ENCODE data around the gene RPIA. TPM values are rescaled to one million over a fixed set of nuclear protein-coding genes. Genes with fewer than 3 reads are reported as not detected.

The RPIA gene
- total RNA-seq, 2 experiments from 2014 or later, result 34.3 to 41.6 TPM

DNA sequence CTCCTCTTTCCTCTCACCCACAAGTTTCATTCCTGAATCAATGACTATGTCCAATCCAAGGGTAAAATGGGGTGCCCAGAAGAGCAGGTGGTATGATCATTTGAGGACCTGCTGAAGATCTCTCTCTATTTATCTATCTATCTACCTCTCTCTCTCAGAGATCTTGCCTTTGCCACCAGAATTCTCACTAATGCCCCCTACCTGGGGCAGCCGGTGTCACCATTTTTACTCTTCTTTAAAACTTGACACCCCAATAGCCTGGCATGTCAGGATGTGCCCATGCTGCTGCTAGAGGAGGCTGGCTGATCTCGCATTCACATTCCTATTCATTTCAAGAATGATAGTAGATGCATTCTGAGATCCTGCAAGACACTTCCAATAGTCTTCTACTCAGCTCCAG, 24.3 kb upstream of the RPIA start:
- ChIA-PET POLR2A (no interaction called here), CTCF (interaction anchor here (0.5 to 0.6 kb wide), 2 partner anchors 307 to 475 kb away, joined by 3 read pairs; no protein-coding TSS in a partner anchor)
- Mint-ChIP-seq H3K9me3 (no peaks in the 10 kb centered on the region), H3K4me3 (no peak overlapping the region), H3K27ac (no peak overlapping the region), H3K4me1 (no peaks in the 10 kb centered on the region), H3K36me3 (ENCODE audit: low read depth) (no peaks in the 10 kb centered on the region), H3K27me3 (no peaks in the 10 kb centered on the region)
- no peak for DNase-seq

DNA sequence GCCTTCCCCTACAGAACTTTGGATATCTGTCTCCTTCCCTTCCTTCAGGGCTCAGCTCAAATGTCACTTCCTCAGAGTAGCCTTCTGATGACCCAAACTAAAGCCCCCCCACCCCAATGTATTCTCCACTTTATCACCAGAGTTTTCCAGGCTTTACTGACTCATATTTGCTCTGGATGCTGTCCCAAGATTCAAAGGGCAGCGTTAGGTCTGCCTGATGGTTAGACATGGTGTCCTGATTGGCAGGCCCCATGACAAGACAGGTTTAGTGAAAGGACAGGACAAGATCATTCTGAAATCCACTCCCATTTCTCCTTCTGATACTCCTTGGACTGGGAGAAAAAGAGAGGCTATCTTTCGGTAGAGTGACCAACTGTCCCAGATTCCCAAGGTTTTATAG, 22.6 kb upstream of the RPIA start:
- H3K27me3 Mint-ChIP-seq, result no peaks in the 10 kb centered on the region
- POLR2A ChIA-PET, result interaction anchor here (0.6 kb wide), 1 partner anchor 69 kb away, joined by 3 read pairs; no protein-coding TSS in a partner anchor
- H3K4me1 Mint-ChIP-seq, result no peaks in the 10 kb centered on the region

DNA sequence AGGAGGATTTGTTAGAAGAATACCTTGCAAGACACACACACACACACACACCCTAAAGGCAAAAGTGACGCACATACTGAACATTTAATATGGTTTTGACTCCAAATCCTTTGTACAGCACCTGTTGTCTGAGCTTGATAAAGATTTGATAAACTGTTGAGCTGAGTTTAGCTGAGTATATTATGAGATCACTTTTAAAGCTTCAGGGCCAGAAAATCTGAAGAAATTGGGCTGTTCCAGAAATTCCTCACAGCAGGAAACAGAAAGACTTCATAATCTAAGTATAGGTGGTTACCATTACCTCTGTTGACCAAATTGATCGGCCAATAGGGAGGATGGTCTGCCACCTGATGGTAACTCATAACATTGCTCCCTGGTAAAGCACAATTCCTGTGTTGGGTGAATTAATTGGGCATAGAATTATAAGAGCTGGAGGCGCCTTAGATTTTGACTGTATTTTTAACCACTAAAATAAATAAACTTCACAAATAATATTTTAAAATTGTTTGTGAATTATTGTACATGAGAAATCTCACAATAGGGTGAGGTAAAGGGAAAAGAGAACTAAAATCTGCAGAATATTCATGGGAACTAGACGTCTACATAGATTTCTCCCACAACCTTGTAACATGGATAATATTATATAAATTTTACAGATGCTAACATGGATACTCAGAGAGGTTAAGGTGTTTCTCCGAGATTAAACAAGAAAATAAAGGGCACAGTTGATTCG, 21.8 kb upstream of the RPIA start:
- ChIA-PET CTCF (interaction anchor here (0.6 to 1.7 kb wide), 4 partner anchors 11 to 78 kb away, joined by 3 to 6 read pairs (median 4); no protein-coding TSS in a partner anchor), POLR2A (interaction anchor here (0.6 kb wide), 1 partner anchor 70 kb away, joined by 3 read pairs; no protein-coding TSS in a partner anchor)
- Mint-ChIP-seq H3K27ac (no peak overlapping the region), H3K4me1 (no peaks in the 10 kb centered on the region), H3K36me3 (ENCODE audit: low read depth) (no peaks in the 10 kb centered on the region), H3K27me3 (no peaks in the 10 kb centered on the region), H3K4me3 (no peak overlapping the region), H3K9me3 (no peaks in the 10 kb centered on the region)
- peak; percentile 48 for DNase-seq

More for the DNA sequence above, 22.6 kb upstream of the RPIA start:
- no peaks in the 10 kb centered on the region for H3K9me3 Mint-ChIP-seq
- no peaks in the 10 kb centered on the region for H3K36me3 Mint-ChIP-seq (ENCODE audit: low read depth)
- CTCF ChIA-PET, result interaction anchor here (0.6 to 1.7 kb wide), 2 partner anchors 10 to 22 kb away, joined by 3 to 6 read pairs; no protein-coding TSS in a partner anchor
- no peak for DNase-seq
- H3K27ac Mint-ChIP-seq, result no peak overlapping the region
- H3K4me3 Mint-ChIP-seq, result no peak overlapping the region

DNA sequence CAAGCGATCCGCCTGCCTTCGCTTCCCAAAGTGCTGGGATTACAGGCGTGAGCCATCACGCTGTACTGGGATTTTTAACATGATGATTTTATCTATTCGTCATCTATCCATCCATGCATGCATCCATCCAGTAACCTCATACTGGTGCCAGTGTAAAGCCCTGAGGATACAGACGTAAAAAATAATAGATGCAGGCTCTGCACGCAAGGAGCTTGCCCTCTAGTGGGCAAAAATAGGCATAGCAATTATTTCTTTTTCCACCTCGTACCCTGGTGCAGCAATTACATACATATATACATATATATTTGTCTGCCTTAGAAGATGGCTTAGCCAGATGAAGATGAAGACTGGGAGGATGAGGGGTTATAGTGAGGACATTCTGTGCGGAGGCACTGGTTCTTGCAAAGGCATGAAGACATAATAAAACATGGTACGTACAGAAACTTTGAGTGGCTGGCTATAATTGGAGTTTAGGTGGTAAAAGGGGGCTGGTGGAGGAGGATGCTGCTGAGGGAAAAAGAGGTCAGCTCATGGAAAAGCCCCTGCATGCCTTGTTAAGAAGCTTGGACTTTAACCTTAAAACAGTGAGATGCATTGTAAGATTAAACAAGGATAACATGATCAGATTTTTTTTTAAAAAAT, 19.6 kb upstream of the RPIA start:
- POLR2A ChIA-PET, result no interaction called here

DNA sequence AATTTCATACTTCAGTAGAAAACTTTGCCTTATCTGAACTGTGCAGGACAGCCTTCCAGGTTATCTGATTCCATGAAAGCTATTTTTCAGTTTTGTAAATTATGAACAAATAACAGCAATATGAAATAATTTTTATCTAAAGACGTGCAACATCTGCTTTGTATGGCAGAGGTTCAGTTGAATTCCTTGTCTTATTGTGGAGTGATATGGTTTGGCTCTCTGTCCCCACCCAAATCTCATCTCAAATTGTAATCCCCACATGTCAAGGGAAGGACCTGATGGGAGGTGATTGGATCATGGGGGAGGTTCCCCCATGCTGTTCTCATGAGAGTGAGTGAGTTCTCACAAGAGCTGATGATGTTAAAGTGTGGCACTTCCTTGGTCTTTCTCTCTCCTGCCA, 18.1 kb upstream of the RPIA start:
- Mint-ChIP-seq H3K27ac (no peak overlapping the region), H3K9me3 (no peaks in the 10 kb centered on the region), H3K27me3 (peaks cover 2% of the 10 kb centered on the region), H3K4me3 (no peak overlapping the region), H3K4me1 (no peaks in the 10 kb centered on the region), H3K36me3 (ENCODE audit: low read depth) (no peaks in the 10 kb centered on the region)
- POLR2A ChIA-PET, result no interaction called here
- CTCF ChIA-PET, result interaction anchor here (0.9 kb wide), 1 partner anchor 82 kb away, joined by 3 read pairs; no protein-coding TSS in a partner anchor
- no peak for DNase-seq

More for the DNA sequence above, 19.6 kb upstream of the RPIA start:
- H3K4me1 Mint-ChIP-seq, result no peaks in the 10 kb centered on the region
- H3K27me3 Mint-ChIP-seq, result peaks cover 2% of the 10 kb centered on the region
- H3K9me3 Mint-ChIP-seq, result no peaks in the 10 kb centered on the region
- H3K27ac Mint-ChIP-seq, result no peak overlapping the region
- H3K4me3 Mint-ChIP-seq, result no peak overlapping the region
- no peaks in the 10 kb centered on the region for H3K36me3 Mint-ChIP-seq (ENCODE audit: low read depth)
- CTCF ChIA-PET, result interaction anchor here (0.7 to 1.6 kb wide), 12 partner anchors 8 to 317 kb away, joined by 3 to 10 read pairs (median 3); partner anchors contain the start of gene RPIA
- peak; percentile 18 for DNase-seq

DNA sequence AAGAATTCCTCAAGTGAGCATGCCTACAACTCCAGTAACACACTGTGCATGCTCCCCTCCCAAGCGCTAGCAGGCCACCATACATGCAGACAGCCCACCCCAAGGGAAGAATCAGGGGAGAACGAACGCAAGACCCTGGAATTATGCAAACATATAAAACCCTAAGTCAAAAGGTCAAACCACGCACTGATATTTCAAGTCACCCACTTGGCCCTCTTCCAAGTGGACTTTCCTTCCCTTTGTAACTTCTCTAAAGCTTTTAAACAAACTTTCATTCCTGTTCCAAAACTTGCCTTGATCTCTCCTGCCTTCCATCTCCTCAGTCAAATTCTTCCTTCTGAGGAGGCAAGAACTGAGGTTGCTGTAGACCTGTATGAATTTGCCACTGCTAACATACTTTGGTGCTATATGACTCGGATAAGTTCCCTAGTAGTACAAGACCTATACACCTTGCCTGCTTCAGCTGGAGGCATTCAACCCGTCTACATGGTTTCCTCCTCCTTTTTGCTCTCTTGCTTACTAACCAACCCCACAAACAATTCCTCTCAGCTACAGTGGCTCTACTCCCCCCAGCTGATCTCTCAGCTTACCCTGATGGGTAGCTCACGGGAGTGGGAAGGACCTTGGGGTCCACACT, 11.1 kb upstream of the RPIA start:
- CTCF ChIA-PET, result interaction anchor here (0.7 to 1.2 kb wide), 3 partner anchors 9 to 33 kb away, joined by 3 to 4 read pairs (median 3); no protein-coding TSS in a partner anchor
- peaks cover 16% of the 10 kb centered on the region for H3K9me3 Mint-ChIP-seq
- POLR2A ChIA-PET, result no interaction called here
- H3K36me3 Mint-ChIP-seq (ENCODE audit: low read depth), result peaks cover 7% of the 10 kb centered on the region
- no peak overlapping the region for H3K4me3 Mint-ChIP-seq
- peak overlapping the region; percentile 51 for H3K27ac Mint-ChIP-seq
- H3K27me3 Mint-ChIP-seq, result peaks cover 2% of the 10 kb centered on the region
- H3K4me1 Mint-ChIP-seq, result no peaks in the 10 kb centered on the region
- no peak for DNase-seq

DNA sequence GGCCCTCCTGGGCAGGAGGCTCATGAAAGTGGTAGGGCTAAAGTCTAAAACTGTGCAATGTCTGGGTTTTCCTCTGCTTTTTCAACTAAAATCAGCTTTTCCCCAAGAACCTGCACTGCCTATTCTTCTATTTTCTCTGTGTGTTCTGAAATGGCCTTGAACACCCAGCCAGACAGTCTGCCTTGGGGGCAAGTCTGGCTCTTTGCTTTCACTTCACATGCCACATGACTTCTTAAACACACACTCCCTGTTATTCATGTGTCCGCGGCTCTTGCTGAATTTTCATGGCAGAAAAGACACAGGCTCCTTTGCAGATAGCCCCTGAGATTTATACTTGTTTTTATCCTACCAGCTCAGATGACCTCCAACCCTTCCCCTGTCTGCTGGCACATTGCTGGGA, 10.6 kb upstream of the RPIA start:
- ChIA-PET POLR2A (no interaction called here), CTCF (interaction anchor here (0.7 kb wide), 1 partner anchor 13 kb away, joined by 3 read pairs; no protein-coding TSS in a partner anchor)
- peaks cover 7% of the 10 kb centered on the region for H3K36me3 Mint-ChIP-seq (ENCODE audit: low read depth)
- H3K27me3 Mint-ChIP-seq, result no peaks in the 10 kb centered on the region
- H3K4me3 Mint-ChIP-seq, result no peak overlapping the region
- DNase-seq, result no peak
- no peak overlapping the region for H3K27ac Mint-ChIP-seq
- no peaks in the 10 kb centered on the region for H3K4me1 Mint-ChIP-seq
- H3K9me3 Mint-ChIP-seq, result peaks cover 16% of the 10 kb centered on the region

DNA sequence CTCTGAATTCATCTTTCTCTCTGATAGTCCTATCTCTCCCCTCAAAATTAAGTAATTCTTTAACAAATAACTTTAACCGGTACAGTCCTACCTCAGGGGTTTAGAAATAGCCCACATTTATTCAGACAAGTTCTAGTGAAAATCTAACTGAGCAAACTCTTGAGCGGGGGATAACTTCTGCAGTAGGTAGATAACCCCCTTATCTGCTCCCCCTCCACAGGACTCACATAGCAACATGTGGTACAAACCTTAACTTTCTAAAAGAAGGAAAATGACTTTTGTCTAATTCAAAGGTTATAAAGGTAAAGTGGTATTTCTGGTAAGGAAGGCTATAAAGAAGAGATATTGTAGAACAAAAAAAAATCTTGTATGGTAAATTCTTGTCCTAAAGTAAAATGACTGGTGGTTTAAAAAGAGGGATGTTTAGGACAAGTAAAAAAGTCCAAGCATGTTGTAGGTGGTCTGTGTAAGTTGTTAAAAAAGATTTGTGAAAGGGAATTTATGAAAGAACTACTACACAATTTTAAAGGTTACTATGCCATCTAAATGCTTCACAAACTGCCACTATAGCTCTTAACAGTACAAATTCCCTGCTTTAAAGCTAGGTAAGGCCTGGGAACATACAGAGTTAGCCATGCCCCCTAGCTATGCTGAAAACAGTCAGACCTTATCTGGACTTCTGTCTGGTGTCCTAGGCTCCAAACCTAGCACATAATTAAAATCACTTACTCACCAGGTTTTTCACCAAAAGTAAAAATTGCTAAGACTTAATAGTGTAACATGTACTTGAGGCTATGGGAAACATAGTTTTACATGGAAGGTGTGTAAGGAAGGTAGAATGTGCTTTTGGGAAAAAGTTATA, 8.1 kb upstream of the RPIA start:
- Mint-ChIP-seq H3K27me3 (no peaks in the 10 kb centered on the region), H3K36me3 (ENCODE audit: low read depth) (peaks cover 7% of the 10 kb centered on the region), H3K9me3 (peaks cover 20% of the 10 kb centered on the region), H3K27ac (no peak overlapping the region), H3K4me1 (no peaks in the 10 kb centered on the region), H3K4me3 (no peak overlapping the region)
- CTCF ChIA-PET, result no interaction called here
- DNase-seq, result no peak
- POLR2A ChIA-PET, result no interaction called here

DNA sequence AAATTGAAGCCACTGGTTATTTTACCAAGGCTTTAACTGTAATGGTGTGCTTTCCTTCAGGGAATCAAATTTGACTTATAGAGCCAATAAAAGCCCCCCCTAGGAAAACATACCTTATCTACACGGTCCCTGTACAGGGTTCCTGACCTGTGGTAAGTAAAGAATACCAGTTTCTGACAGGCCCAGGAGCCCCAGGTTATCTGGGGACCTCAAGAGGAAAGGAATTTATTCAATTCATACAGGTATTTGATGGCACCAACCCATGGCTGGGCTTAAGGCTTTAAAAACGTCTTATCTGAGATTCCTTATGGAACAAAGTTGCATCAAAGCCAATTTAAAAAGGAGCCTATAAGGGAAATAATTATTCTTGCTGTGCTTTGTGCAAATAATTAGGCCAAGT, 7.0 kb upstream of the RPIA start:
- no peak overlapping the region for H3K4me3 Mint-ChIP-seq

DNA sequence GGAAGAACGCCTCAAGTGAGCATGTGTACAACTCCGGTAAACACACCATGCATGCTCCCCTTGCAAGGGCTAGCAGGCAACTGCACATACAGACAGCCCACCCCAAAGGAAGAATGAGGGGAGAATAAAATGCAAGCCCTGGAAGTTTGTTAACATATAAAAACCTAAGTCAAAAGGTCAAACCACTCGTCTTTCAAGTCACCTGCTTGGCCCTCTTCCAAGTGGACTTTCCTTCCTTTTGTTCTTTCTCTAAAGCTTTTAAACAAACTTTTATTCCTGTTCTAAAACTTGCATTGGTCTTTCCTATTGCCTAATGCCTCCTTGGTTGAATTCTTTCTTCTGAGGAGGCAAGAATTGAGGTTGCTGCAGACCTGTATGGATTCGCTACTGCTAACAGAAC, 5.2 kb upstream of the RPIA start:
- peaks cover 7% of the 10 kb centered on the region for H3K36me3 Mint-ChIP-seq (ENCODE audit: low read depth)
- ChIA-PET CTCF (no interaction called here), POLR2A (no interaction called here)
- no peak for DNase-seq
- no peak overlapping the region for H3K27ac Mint-ChIP-seq
- H3K9me3 Mint-ChIP-seq, result peaks cover 20% of the 10 kb centered on the region
- no peaks in the 10 kb centered on the region for H3K27me3 Mint-ChIP-seq
- peaks cover 14% of the 10 kb centered on the region for H3K4me1 Mint-ChIP-seq
- H3K4me3 Mint-ChIP-seq, result no peak overlapping the region

More for the DNA sequence above, 7.0 kb upstream of the RPIA start:
- H3K36me3 Mint-ChIP-seq (ENCODE audit: low read depth), result peaks cover 7% of the 10 kb centered on the region
- no peak overlapping the region for H3K27ac Mint-ChIP-seq
- CTCF ChIA-PET, result interaction anchor here (0.6 kb wide), 1 partner anchor 108 kb away, joined by 3 read pairs; no protein-coding TSS in a partner anchor
- POLR2A ChIA-PET, result no interaction called here
- peaks cover under 1% of the 10 kb centered on the region for H3K4me1 Mint-ChIP-seq
- peaks cover 20% of the 10 kb centered on the region for H3K9me3 Mint-ChIP-seq
- no peaks in the 10 kb centered on the region for H3K27me3 Mint-ChIP-seq
- no peak for DNase-seq

DNA sequence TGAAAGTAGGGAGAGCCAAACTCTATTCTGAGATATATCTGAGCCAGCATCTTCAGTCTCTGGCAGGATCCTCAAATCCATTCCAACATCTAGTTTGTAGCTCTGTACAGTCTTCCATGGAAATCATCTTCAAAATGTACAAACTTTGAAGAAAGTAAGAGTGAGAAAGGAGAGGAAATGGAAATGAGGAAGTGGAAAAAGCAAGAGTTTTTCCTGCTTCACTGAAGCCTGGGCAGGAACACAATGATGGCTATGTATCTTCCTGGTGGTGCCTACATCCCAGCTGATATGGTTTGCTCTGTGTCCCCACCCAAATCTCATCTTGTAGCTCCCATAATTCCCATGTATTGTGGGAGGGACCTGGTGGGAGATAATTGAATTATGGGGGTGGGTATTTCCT, 4.1 kb upstream of the RPIA start:
- CTCF ChIA-PET, result interaction anchor here (0.5 kb wide), 1 partner anchor 545 kb away, joined by 3 read pairs; no protein-coding TSS in a partner anchor
- Mint-ChIP-seq H3K27ac (no peak overlapping the region), H3K36me3 (ENCODE audit: low read depth) (peaks cover 7% of the 10 kb centered on the region), H3K4me3 (no peak overlapping the region), H3K4me1 (peaks cover 17% of the 10 kb centered on the region), H3K9me3 (peaks cover 20% of the 10 kb centered on the region), H3K27me3 (no peaks in the 10 kb centered on the region)
- POLR2A ChIA-PET, result no interaction called here
- no peak for DNase-seq

All from activated CD4-positive, alpha-beta T cell treated with anti-CD3 and anti-CD28 coated beads, Interleukin-2, amount 10 ng/mL, durations not matched to agents 7 days and 5 days (primary cell).